HepG2 (cell line): ENCODE data around the gene MUC6.

Source experiments
- HOXA7 ChIP-seq: sonication (generic); formaldehyde crosslinking; IDR thresholded peaks from 2 replicates; pipeline ENCODE4 v1.8.1; 2022; ENCODE audit warnings: mild to moderate bottlenecking, missing genetic modification reagents, moderate library complexity
- KLF6 ChIP-seq: IDR thresholded peaks from 2 replicates; pipeline ENCODE4 v1.8.0; 2016; ENCODE audit warnings: missing biosample characterization, missing genetic modification reagents
- POLR2A ChIP-seq, 2 experiments: IDR thresholded peaks; 2 replicates each; pipeline ENCODE4 v1.6.1; 2011; ENCODE audit warnings: low read depth in 2 of 2, low read length in 2 of 2, mild to moderate bottlenecking in 1 of 2, moderate library complexity in 1 of 2; ENCODE audit not compliant: insufficient read depth in 1 of 2
- POLR2AphosphoS5 ChIP-seq: IDR thresholded peaks from 2 replicates; pipeline ENCODE4 v1.6.1; 2012; ENCODE audit warnings: low read depth, low read length
- SALL2 ChIP-seq: sonication (generic); formaldehyde crosslinking; IDR thresholded peaks from 2 replicates; pipeline ENCODE4 v1.8.1; 2023; ENCODE audit warnings: mild to moderate bottlenecking, missing genetic modification reagents, inconsistent platforms
- SNAPC4 ChIP-seq: sonication (generic); formaldehyde crosslinking; IDR thresholded peaks from 2 replicates; pipeline ENCODE4 v1.4.0; 2020; ENCODE audit warnings: mild to moderate bottlenecking, missing genetic modification reagents
- ZBTB8A ChIP-seq: sonication (generic); formaldehyde crosslinking; IDR thresholded peaks from 2 replicates; pipeline ENCODE4 v1.4.0; 2020; ENCODE audit warnings: mild to moderate bottlenecking, low read depth, missing genetic modification reagents, borderline replicate concordance
- ZNF263 ChIP-seq: sonication (generic); formaldehyde crosslinking; IDR thresholded peaks from 2 replicates; pipeline ENCODE4 v1.4.0; 2020; ENCODE audit warnings: missing genetic modification reagents
- ZNF430 ChIP-seq: sonication (generic); formaldehyde crosslinking; IDR thresholded peaks from 2 replicates; pipeline ENCODE4 v1.9.0; 2021; ENCODE audit warnings: mild to moderate bottlenecking, missing genetic modification reagents

- TF ChIP-seq SALL2 (CRISPR knock-in tag) = no peak
- no peak for TF ChIP-seq SNAPC4
- no peak for TF ChIP-seq POLR2A (IDR thresholded peaks at IDR 0.05; ENCODE audit: insufficient read depth in 1 of 2, low read depth in 2 of 2, low read length in 2 of 2)
- TF ChIP-seq ZBTB8A = no peak
- TF ChIP-seq ZNF430 (CRISPR knock-in tag) = no peak
- TF ChIP-seq ZNF263 (CRISPR knock-in tag) = no peak
- TF ChIP-seq POLR2AphosphoS5 = no peak
- no peak for TF ChIP-seq HOXA7
- TF ChIP-seq KLF6 = no peak
These were observed 29.8 kb downstream of the MUC6 start for GRCh38 chr11:1006762-1007161.
